Non-pigmented ciliary epithelial cell (primary cell): Measurements from ENCODE around the gene CCDC6.
"Not testable (repeated sequence)": the region's sequence is repeated elsewhere in the genome, so short reads cannot be mapped to it uniquely, and the experiment has no call there.

Experiments
- DNase-seq: peaks from one replicate; pipeline ENCODE4 v3.0.0-alpha.2; 2010; ENCODE audit warnings: low read depth

Gene CCDC6

GRCh38 chr10:59905731-59906416 lies 482 bp downstream of the CCDC6 start:
- DNase-seq = no peak

- no peak for DNase-seq
Measured at GRCh38 chr10:59905066-59905730, 1.2 kb downstream of the CCDC6 start.

- no peak for DNase-seq
Measured at GRCh38 chr10:59904426-59905065, 1.8 kb downstream of the CCDC6 start.

GRCh38 chr10:59903871-59904270 lies 2.5 kb downstream of the CCDC6 start:
- DNase-seq = no peak

GRCh38 chr10:59902016-59902415 lies 4.3 kb downstream of the CCDC6 start:
- no peak for DNase-seq

- no peak for DNase-seq
Measured at GRCh38 chr10:59901470-59901869, 4.9 kb downstream of the CCDC6 start.

GRCh38 chr10:59900048-59900727 lies 6.2 kb downstream of the CCDC6 start:
- no peak for DNase-seq

- no peak for DNase-seq
Measured at GRCh38 chr10:59898125-59898835, 8.1 kb downstream of the CCDC6 start.

GRCh38 chr10:59896191-59896590 lies 10.2 kb downstream of the CCDC6 start:
- DNase-seq = no peak

GRCh38 chr10:59895629-59896116 lies 10.7 kb downstream of the CCDC6 start:
- no peak for DNase-seq

GRCh38 chr10:59894114-59894513 lies 12.2 kb downstream of the CCDC6 start:
- DNase-seq = no peak

- no peak for DNase-seq
Measured at GRCh38 chr10:59892697-59893096, 13.7 kb downstream of the CCDC6 start.

GRCh38 chr10:59891936-59892335 lies 14.4 kb downstream of the CCDC6 start:
- DNase-seq = no peak

GRCh38 chr10:59891349-59891748 lies 15.0 kb downstream of the CCDC6 start:
- no peak for DNase-seq

- DNase-seq = no peak
Measured at GRCh38 chr10:59888781-59889435, 17.4 kb downstream of the CCDC6 start.

GRCh38 chr10:59887972-59888640 lies 18.2 kb downstream of the CCDC6 start:
- DNase-seq = no peak

- DNase-seq = no peak
Measured at GRCh38 chr10:59887006-59887405, 19.4 kb downstream of the CCDC6 start.

GRCh38 chr10:59885430-59886134 lies 20.8 kb downstream of the CCDC6 start:
- DNase-seq = no peak

GRCh38 chr10:59884893-59885292 lies 21.5 kb downstream of the CCDC6 start:
- DNase-seq = not testable (repeated sequence)

- no peak for DNase-seq
Measured at GRCh38 chr10:59881640-59882039, 24.7 kb downstream of the CCDC6 start.
